ENCODE measurements around the gene ITFG1.

Gene ITFG1

GRCh38 chr16:47180073-47180472 is 280.8 kb downstream of the ITFG1 start:
- in situ Hi-C loops (cut with HindIII; ENCODE audit: low sequenced_read_pairs), result no loop called here
- DNase-seq (ENCODE audit: low read depth), result no peak

DNA sequence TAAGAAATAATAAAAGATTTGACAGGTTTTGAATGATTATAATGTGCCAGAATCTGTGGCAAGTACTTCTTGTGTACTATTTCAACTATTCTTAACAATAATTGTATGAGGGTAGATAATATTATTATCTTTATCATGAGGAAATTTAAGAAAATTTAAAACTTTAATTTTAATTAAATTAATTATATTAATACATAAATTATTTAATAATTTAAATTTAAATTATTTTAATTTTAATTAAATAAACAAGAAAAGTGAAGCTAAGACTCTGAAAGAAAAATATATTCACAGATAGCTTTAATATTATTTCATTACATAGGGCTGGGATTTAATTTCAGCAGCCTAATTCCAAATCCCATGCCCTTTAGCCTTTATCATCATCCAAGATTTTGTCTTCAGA is 285.7 kb downstream of the ITFG1 start:
- no peak overlapping the region for H3K4me3 ChIP-seq (ENCODE audit: low read depth, low read length)
- no peak for DNase-seq (ENCODE audit: low read depth)
- TF ChIP-seq CTCF (IDR thresholded peaks at IDR 0.05; ENCODE audit: low read depth, low read length, missing control alignments), result no peak
- in situ Hi-C loops (cut with HindIII; ENCODE audit: low sequenced_read_pairs), result no loop called here

More at GRCh38 chr16:47180073-47180472, 280.8 kb downstream of the ITFG1 start:
- H3K4me3 ChIP-seq (ENCODE audit: low read depth, low read length), result no peak overlapping the region
- TF ChIP-seq CTCF (IDR thresholded peaks at IDR 0.05; ENCODE audit: low read depth, low read length, missing control alignments), result no peak

- no peak for TF ChIP-seq CTCF (IDR thresholded peaks at IDR 0.05; ENCODE audit: low read depth, low read length, missing control alignments)
- in situ Hi-C loops (cut with HindIII; ENCODE audit: low sequenced_read_pairs), result no loop called here
- no peak for DNase-seq (ENCODE audit: low read depth)
Observed at GRCh38 chr16:47162670-47163420, 298.0 kb downstream of the ITFG1 start.

GRCh38 chr16:47161464-47161863 is 299.4 kb downstream of the ITFG1 start:
- DNase-seq (ENCODE audit: low read depth), result no peak
- TF ChIP-seq CTCF (IDR thresholded peaks at IDR 0.05; ENCODE audit: low read depth, low read length, missing control alignments), result no peak
- H3K4me3 ChIP-seq (ENCODE audit: low read depth, low read length), result no peak overlapping the region
- in situ Hi-C loops (cut with HindIII; ENCODE audit: low sequenced_read_pairs), result no loop called here

More at GRCh38 chr16:47162670-47163420, 298.0 kb downstream of the ITFG1 start:
- no peak overlapping the region for H3K4me3 ChIP-seq (ENCODE audit: low read depth, low read length)

DNA sequence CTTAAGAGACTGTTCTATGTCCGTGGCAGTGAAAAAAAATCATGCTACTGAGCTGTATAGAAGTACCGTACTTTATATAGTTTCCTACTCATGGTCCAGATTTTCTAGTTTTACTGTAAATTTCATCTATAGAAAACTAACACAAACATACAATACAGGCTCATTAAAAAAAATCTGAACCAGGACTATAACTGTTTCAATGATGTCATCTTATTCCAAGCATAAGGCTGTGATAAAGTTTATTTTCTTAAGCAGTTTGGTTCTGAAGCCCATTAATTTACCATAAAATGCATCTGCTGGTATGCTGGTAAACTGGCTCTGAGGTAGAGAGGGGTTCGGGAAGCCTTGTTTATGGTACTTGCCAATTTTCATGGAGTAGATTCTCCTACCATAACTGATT is 300.4 kb downstream of the ITFG1 start:
- TF ChIP-seq CTCF (IDR thresholded peaks at IDR 0.05; ENCODE audit: low read depth, low read length, missing control alignments), result no peak
- no peak for DNase-seq (ENCODE audit: low read depth)
- in situ Hi-C loops (cut with HindIII; ENCODE audit: low sequenced_read_pairs), result no loop called here
- no peak overlapping the region for H3K4me3 ChIP-seq (ENCODE audit: low read depth, low read length)

DNA sequence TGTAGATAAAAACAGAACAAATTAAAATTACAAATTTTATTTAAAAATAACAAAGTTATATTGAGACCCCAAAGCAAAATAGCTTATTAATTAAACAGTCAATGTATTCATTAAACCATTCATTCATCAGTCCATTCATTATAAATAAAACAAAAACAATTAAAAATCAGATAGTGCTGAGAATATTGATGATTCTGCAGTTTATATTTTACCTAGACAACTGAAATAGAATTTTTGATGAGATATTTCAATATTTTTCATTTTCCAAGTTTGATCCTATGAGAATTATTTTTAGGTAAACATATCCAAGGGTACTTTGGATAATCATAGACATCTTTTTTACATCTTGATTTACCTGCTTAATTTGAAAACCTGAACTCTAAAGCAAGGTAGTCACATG is 301.9 kb downstream of the ITFG1 start:
- in situ Hi-C loops (cut with HindIII; ENCODE audit: low sequenced_read_pairs), result no loop called here
- TF ChIP-seq CTCF (IDR thresholded peaks at IDR 0.05; ENCODE audit: low read depth, low read length, missing control alignments), result no peak
- DNase-seq (ENCODE audit: low read depth), result no peak

More for the DNA sequence above, 301.9 kb downstream of the ITFG1 start:
- no peak overlapping the region for H3K4me3 ChIP-seq (ENCODE audit: low read depth, low read length)

Measured in astrocyte of the cerebellum (primary cell).